HG02763 (cell line): Measurements from ENCODE around the gene CASZ1.

ENCODE experiments used
- ATAC-seq: cut with Tn5 transposase; IDR thresholded peaks from one replicate; pipeline ENCODE4 v1.9.1; 2021; ENCODE audit warnings: mild to moderate bottlenecking, moderate library complexity; ENCODE audit not compliant: unreplicated experiment

The CASZ1 gene

DNA sequence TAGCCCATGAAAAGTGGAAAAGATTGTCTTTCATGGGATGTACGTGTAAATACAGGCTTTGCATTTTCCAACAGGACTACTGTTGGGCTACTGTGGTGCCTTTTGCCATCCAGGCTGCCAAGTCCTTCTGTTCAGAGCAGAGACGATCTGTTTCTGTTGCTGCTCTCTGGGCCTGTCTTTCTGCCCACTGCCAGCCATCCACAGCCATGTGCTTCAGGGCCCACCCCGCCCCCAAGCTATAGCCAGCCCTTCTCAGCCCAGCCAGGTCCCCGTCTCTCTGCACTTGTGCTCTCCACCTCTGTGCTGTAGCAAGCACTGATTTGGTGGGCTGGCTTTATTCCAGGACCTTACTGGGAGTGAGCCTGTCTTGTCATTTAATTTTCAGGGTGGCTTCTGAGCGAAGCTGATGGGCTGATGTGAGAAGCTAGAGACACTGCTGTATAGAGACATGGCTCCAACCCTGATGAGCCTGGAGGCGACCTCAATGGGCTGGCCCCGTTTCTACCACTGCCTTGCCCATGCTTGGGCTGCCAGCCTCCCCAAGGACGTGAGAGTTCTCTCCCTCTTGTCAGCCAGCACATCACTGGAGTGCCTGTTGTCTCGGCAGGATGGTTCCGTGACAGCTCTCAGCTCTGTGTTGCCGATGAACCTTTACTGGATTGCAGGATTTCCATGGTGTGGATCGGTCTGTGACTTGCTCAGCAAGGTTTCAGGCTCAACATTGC lies 183.8 kb downstream of the CASZ1 start:
- ATAC-seq, result no peak

GRCh38 chr1:10610901-10611600 lies 185.4 kb downstream of the CASZ1 start:
- no peak for ATAC-seq

- ATAC-seq, result no peak
Measured at GRCh38 chr1:10608690-10609089, 187.8 kb downstream of the CASZ1 start.

DNA sequence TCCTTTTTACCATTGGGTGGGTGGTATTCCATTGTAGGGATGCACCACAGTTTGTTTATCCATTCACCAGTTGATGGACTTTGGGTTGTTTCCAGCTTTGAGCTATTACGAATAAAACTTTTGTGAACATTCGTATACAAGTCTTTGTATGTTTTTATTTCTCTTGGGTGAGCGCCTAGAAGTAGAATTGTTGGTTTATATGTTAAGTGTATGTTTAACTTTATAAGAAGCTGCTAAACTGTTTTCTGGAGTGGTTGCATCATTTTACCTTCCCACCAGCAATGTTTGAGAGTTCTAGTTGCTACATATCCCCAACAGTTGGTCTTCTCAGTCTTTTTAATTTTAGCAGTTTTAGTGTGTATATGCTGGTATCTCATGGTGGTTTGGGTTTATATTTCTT lies 189.2 kb downstream of the CASZ1 start:
- no peak for ATAC-seq

GRCh38 chr1:10606064-10606463 lies 190.4 kb downstream of the CASZ1 start:
- no peak for ATAC-seq

DNA sequence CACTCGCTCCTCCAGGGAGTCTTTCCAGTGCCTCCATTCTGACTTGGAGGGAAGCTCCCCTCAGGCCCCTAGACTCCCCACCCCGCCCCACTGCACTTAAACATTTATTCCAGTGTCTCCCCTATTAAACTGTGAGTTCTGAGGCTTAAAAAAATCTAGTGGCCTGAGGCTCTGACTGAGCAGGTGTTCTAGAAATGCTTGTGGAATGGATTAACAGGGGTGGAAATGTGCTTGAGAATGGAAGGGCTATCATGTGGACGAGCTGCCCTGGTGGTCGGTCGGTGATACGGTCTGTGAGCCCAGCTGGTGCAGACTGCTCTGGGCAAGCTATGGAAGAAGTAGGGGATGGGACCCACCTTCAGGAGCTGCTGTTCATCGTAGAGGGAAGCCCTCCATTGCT lies 191.5 kb downstream of the CASZ1 start:
- no peak for ATAC-seq

DNA sequence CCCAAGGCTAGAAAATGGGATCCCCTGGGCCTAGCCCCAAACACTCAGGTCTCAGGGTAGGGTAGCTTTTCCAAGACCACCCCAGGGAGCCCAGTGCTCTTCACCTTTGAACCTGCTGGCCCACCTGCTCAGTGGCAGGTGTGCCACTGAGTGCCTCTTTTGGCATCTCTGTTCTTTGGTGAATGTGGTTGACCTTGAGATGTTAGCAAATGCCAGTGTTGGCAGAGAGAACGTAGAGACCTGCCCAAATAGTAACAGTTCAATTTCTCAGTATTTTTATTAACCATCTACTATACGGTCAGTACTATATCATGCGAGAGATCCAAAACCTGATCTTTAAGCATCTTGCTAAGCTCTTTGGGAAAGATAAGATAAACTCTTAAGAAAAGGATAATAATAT lies 193.5 kb downstream of the CASZ1 start:
- no peak for ATAC-seq

- no peak for ATAC-seq
Measured at GRCh38 chr1:10601342-10602070, 194.9 kb downstream of the CASZ1 start.

- ATAC-seq, result no peak
Measured at GRCh38 chr1:10599194-10599861, 197.1 kb downstream of the CASZ1 start.

- no peak for ATAC-seq
Measured at GRCh38 chr1:10598389-10598702, 198.1 kb downstream of the CASZ1 start.

GRCh38 chr1:10597492-10598388 lies 198.7 kb downstream of the CASZ1 start:
- no peak for ATAC-seq

DNA sequence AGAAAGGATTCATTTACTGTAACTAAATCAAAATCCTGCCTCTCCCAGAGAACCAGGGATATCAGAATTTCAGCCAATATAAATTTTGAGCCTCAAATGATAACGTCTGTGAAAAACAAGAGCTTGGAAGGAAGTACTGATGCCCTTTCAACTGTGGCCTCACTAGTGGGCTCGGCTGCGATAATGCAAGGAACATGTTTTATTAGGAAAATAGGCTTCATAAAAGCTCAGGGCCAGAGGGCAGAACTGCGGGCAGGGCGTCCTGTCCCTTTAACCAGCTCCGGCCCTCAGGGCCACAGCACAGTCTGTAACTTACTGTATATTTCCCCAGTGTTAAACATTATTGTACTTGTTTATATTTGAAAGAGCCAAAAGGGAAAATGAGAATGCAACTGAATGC lies 199.7 kb downstream of the CASZ1 start:
- ATAC-seq, result no peak

GRCh38 chr1:10594595-10595223 lies 201.7 kb downstream of the CASZ1 start:
- ATAC-seq, result no peak

DNA sequence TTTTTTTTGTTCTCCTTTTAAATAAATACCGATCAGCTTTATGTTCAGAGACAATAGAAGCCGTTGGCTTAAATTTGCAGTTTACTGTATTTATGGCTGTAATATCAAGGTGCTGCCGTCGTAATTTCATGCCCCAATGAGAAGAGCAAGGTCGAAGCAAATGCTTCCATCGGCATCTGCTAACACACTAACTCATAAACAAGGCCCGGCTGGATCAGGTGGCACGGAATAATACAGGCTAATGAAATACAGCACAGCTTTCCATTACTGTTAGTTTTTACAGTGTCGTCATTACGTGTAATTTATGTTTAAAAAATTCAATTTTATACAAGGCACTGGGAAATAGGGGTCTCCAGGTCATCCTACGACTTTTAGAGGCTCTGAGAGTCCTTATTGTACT lies 202.7 kb downstream of the CASZ1 start:
- no peak for ATAC-seq

DNA sequence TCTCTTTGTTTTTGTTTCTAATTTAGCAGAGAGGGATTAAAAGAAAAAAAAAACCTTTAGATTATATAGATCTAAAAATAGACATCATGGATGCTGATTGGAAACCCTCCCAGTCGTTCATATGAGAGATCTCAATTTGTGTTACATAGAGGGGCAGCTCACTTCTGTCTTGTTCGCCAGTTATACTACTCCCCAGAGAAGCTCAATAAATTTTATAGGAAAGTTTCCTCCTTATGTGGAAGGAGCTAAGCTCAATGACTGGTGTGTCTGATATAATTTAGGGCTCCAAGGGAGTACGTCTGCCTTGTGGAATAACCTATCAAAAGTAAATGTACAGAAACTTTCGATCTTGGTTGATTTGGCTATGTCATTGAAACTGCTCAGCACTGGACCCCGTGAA lies 204.1 kb downstream of the CASZ1 start:
- ATAC-seq, result no peak

DNA sequence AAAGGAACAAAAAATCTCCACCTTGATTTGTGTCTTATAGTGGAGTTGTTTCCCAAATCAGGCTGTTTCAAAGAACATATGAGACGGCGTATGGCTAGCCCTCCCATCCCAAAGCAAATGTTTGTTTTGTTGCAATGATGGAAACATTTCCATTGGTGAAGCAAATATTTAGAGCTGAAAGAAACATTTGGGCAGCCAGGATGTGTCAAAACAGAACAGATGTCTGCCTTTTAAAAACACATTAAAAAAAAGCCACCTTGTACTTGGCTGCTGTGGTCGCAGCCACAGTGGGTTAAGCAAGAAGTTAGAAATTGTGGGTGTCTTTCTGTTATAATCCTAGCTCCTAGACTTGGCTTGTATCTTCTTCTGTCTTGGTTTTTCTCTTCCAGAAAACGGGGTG lies 205.4 kb downstream of the CASZ1 start:
- ATAC-seq, result no peak

DNA sequence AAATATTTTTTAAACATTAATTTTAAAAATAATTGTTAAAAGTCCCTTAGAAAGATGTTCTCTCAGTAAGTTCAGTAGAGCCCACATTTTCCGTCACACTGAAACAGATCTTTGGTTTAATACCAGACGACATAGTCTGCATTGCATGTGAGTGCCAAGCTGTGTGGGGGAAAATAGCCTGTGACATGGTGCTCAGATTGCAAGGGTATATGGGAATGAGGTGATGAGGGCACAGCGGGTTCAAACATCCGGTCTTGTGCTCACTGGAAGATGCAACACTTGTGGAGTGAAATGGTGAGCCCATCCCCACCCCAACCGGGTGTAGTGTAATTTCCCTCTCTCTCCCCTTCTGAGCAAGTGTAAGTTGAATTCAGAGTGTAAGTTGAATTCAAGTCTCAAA lies 207.4 kb downstream of the CASZ1 start:
- ATAC-seq, result no peak

DNA sequence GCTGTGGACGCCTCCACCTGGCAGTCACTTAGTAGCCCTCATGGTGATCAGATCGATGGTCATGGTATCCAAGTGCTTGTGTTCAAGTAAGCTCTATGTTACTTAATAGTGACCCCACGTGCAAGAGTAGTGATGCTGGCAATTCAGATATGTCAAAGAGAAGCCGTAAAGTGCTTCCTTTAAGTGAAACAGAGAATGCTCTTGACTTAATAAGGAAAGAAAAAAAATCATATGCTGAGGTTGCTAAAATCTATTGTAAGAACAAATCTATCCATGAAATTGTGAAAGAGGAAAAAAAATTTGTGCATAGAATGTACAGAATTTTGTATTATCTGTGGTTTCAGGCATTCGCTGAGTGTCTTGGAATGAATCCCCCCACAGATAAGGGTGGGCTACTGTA lies 207.8 kb downstream of the CASZ1 start:
- no peak for ATAC-seq
